H9 (cell line): Measurements from ENCODE around the gene IMP3. TPM values are rescaled to one million over a fixed set of nuclear protein-coding genes. Genes with fewer than 3 reads are reported as not detected.

Experiments
- DNase-seq: peaks from one replicate; pipeline ENCODE4 v3.0.0-alpha.2; 2017
- H2AFZ ChIP-seq: one replicate; pipeline ENCODE4 v1.6.1; 2013; ENCODE audit warnings: mild to moderate bottlenecking, low read length, control low read depth, moderate library complexity
- H2AK5ac ChIP-seq: 2 replicates; pipeline ENCODE4 v1.6.1; 2013; ENCODE audit warnings: low read length, control low read depth, mixed read lengths; ENCODE audit not compliant: insufficient read length
- H2BK120ac ChIP-seq: one replicate; pipeline ENCODE4 v1.6.1; 2013; ENCODE audit warnings: low read depth, mild to moderate bottlenecking, low read length, control low read depth, inconsistent platforms; ENCODE audit not compliant: poor library complexity, severe bottlenecking
- H2BK12ac ChIP-seq: 2 replicates; pipeline ENCODE4 v1.6.1; 2013; ENCODE audit warnings: low read length, control low read depth, mixed read lengths, low read depth; ENCODE audit not compliant: insufficient read length
- H2BK15ac ChIP-seq: 2 replicates; pipeline ENCODE4 v1.6.1; 2013; ENCODE audit warnings: low read depth, low read length, control low read depth
- H2BK20ac ChIP-seq: one replicate; pipeline ENCODE4 v1.6.1; 2013; ENCODE audit warnings: low read depth, mild to moderate bottlenecking, low read length, control low read depth, inconsistent platforms; ENCODE audit not compliant: poor library complexity, severe bottlenecking
- H2BK5ac ChIP-seq: 2 replicates; pipeline ENCODE4 v1.6.1; 2013; ENCODE audit warnings: low read length, control low read depth, mixed read lengths; ENCODE audit not compliant: insufficient read length
- H3K14ac ChIP-seq: 2 replicates; pipeline ENCODE4 v1.6.1; 2013; ENCODE audit warnings: low read length, control low read depth; ENCODE audit not compliant: insufficient read depth
- H3K18ac ChIP-seq: 2 replicates; pipeline ENCODE4 v1.6.1; 2013; ENCODE audit warnings: low read depth, mild to moderate bottlenecking, mixed read lengths, low read length, control low read depth; ENCODE audit not compliant: insufficient read length
- H3K23ac ChIP-seq: 2 replicates; pipeline ENCODE4 v1.6.1; 2013; ENCODE audit warnings: low read length, control low read depth, mixed read lengths, low read depth; ENCODE audit not compliant: insufficient read length
- H3K23me2 ChIP-seq: 2 replicates; pipeline ENCODE4 v1.6.1; 2013; ENCODE audit warnings: low read depth, mild to moderate bottlenecking, mixed read lengths, low read length, control low read depth; ENCODE audit not compliant: insufficient read length, poor library complexity, severe bottlenecking
- H3K27ac ChIP-seq: 2 replicates; pipeline ENCODE4 v1.5.1; 2013; ENCODE audit warnings: low read length, control low read depth, mixed read lengths, low read depth; ENCODE audit not compliant: insufficient read length
- H3K27me3 ChIP-seq: 2 replicates; pipeline ENCODE4 v1.6.1; 2013; ENCODE audit warnings: low read length, control low read depth, inconsistent platforms; ENCODE audit not compliant: insufficient read depth
- H3K4ac ChIP-seq: 2 replicates; pipeline ENCODE4 v1.6.1; 2013; ENCODE audit warnings: low read depth, mild to moderate bottlenecking, control low read depth, inconsistent platforms, low read length, moderate library complexity
- H3K4me1 ChIP-seq: 2 replicates; pipeline ENCODE4 v1.6.1; 2013; ENCODE audit warnings: low read length, control low read depth, inconsistent platforms; ENCODE audit not compliant: insufficient read depth
- H3K4me2 ChIP-seq: 2 replicates; pipeline ENCODE4 v1.6.1; 2013; ENCODE audit warnings: low read length, control low read depth, mixed read lengths; ENCODE audit not compliant: insufficient read length, insufficient read depth
- H3K56ac ChIP-seq: 2 replicates; pipeline ENCODE4 v1.6.1; 2013; ENCODE audit warnings: low read depth, mild to moderate bottlenecking, mixed read lengths, low read length, control low read depth; ENCODE audit not compliant: insufficient read length
- H3K79me1 ChIP-seq: 2 replicates; pipeline ENCODE4 v1.6.1; 2013; ENCODE audit warnings: low read depth, mild to moderate bottlenecking, moderate library complexity, low read length, control low read depth, inconsistent platforms; ENCODE audit not compliant: insufficient read depth, poor library complexity, severe bottlenecking
- H3K79me2 ChIP-seq: 2 replicates; pipeline ENCODE4 v1.6.1; 2013; ENCODE audit warnings: low read length, control low read depth, inconsistent platforms; ENCODE audit not compliant: insufficient read depth
- H3K9ac ChIP-seq: 2 replicates; pipeline ENCODE4 v1.6.1; 2013; ENCODE audit warnings: low read length, control low read depth, mixed read lengths; ENCODE audit not compliant: insufficient read length; ENCODE audit errors: extremely low read depth
- H3K9me3 ChIP-seq: one replicate; pipeline ENCODE4 v1.6.1; 2013; ENCODE audit warnings: low read depth, low read length, inconsistent platforms; ENCODE audit not compliant: control insufficient read depth
- H3T11ph ChIP-seq: one replicate; pipeline ENCODE4 v1.6.1; 2013; ENCODE audit warnings: mild to moderate bottlenecking, low read length, control low read depth, inconsistent platforms
- H4K20me1 ChIP-seq: one replicate; pipeline ENCODE4 v1.6.1; 2013; ENCODE audit not compliant: control insufficient read depth, insufficient read length, insufficient read depth
- H4K5ac ChIP-seq: 2 replicates; pipeline ENCODE4 v1.6.1; 2013; ENCODE audit warnings: low read depth, mild to moderate bottlenecking, mixed read lengths, low read length, control low read depth; ENCODE audit not compliant: insufficient read length
- H4K8ac ChIP-seq: replicated peaks from 2 replicates; pipeline ENCODE4 v1.6.1; 2013; ENCODE audit warnings: low read length, control low read depth, mixed read lengths, low read depth; ENCODE audit not compliant: insufficient read length
- H4K91ac ChIP-seq: 2 replicates; pipeline ENCODE4 v1.6.1; 2013; ENCODE audit warnings: low read depth, mild to moderate bottlenecking, moderate library complexity, mixed read lengths, low read length, control low read depth; ENCODE audit not compliant: insufficient read length
- H3K27ac Mint-ChIP-seq, 3 experiments: 2 replicates in 2 of 3; 3 replicates in 1 of 3; pipeline ENCODE4 v1.8.0; 2020 to 2021; ENCODE audit warnings: mixed read lengths in 3 of 3, mild to moderate bottlenecking in 1 of 3, moderate library complexity in 1 of 3
- H3K27me3 Mint-ChIP-seq: 2 replicates; pipeline ENCODE4 v1.8.0; 2021; ENCODE audit warnings: low read depth, mild to moderate bottlenecking, moderate library complexity, mixed read lengths
- H3K36me3 Mint-ChIP-seq, 3 experiments: 2 replicates in 2 of 3; 3 replicates in 1 of 3; pipeline ENCODE4 v1.8.0; 2020 to 2021; ENCODE audit warnings: low read depth in 3 of 3, mixed read lengths in 3 of 3; ENCODE audit not compliant: insufficient read depth in 1 of 3
- H3K4me1 Mint-ChIP-seq, 2 experiments: 2 replicates each; pipeline ENCODE4 v1.8.0; 2020; ENCODE audit warnings: mixed read lengths in 2 of 2
- H3K4me3 Mint-ChIP-seq, 2 experiments: 2 replicates in 1 of 2; 3 replicates in 1 of 2; pipeline ENCODE4 v1.8.0; 2020 to 2021; ENCODE audit warnings: mild to moderate bottlenecking in 2 of 2, mixed read lengths in 2 of 2, moderate library complexity in 1 of 2
- H3K9me3 Mint-ChIP-seq, 2 experiments: 2 replicates in 1 of 2; 3 replicates in 1 of 2; pipeline ENCODE4 v1.8.0; 2020; ENCODE audit warnings: mild to moderate bottlenecking in 2 of 2, mixed read lengths in 2 of 2, moderate library complexity in 1 of 2
- WGBS: extraction: QIAGEN DNeasy Blood & Tissue Kit; methylation state at CpG from one replicate; pipeline ENCODE4 v1.1.7; 2013; ENCODE audit warnings: missing lambda C conversion rate, low lambda C conversion rate, mixed read lengths; ENCODE audit not compliant: insufficient read length; ENCODE audit errors: extremely low coverage; 5-methylcytosine and 5-hydroxymethylcytosine counted together
- total RNA-seq: library from RNA; stranded (reverse); gene quantifications from 2 replicates; pipeline ENCODE4 v1.2.1, GENCODE V29; 2021
- TF ChIP-seq, protein P1 (sequence below): fragments of 200-600 bp; sonication (generic); conservative IDR thresholded peaks from 3 replicates; pipeline ENCODE4 v1.8.0; 2021; ENCODE audit warnings: antibody characterized with exemption, mild to moderate bottlenecking

The IMP3 gene
- total RNA-seq, 1 experiment from 2014 or later, result 97.9 TPM

- TF ChIP-seq, protein P1, sequence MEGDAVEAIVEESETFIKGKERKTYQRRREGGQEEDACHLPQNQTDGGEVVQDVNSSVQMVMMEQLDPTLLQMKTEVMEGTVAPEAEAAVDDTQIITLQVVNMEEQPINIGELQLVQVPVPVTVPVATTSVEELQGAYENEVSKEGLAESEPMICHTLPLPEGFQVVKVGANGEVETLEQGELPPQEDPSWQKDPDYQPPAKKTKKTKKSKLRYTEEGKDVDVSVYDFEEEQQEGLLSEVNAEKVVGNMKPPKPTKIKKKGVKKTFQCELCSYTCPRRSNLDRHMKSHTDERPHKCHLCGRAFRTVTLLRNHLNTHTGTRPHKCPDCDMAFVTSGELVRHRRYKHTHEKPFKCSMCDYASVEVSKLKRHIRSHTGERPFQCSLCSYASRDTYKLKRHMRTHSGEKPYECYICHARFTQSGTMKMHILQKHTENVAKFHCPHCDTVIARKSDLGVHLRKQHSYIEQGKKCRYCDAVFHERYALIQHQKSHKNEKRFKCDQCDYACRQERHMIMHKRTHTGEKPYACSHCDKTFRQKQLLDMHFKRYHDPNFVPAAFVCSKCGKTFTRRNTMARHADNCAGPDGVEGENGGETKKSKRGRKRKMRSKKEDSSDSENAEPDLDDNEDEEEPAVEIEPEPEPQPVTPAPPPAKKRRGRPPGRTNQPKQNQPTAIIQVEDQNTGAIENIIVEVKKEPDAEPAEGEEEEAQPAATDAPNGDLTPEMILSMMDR, result no peak
- Histone ChIP-seq H3K18ac (no peak overlapping the region), H2BK5ac (no peak overlapping the region), H3K4me1 (peaks cover 8% of the 10 kb centered on the region; the same call in 1 of the 2 replicates), H4K91ac (no peak overlapping the region), H3K9me3 (no peaks in the 10 kb centered on the region), H3K79me2 (no peaks in the 10 kb centered on the region), H3K4me2 (no peak overlapping the region), H3K23ac (no peak overlapping the region), H3K27ac (no peak overlapping the region), H3K27me3 (no peaks in the 10 kb centered on the region), H3T11ph (no peak overlapping the region), H3K56ac (no peak overlapping the region), H3K79me1 (no peaks in the 10 kb centered on the region), H3K14ac (no peak overlapping the region), H2BK15ac (no peak overlapping the region), H3K23me2 (no peaks in the 10 kb centered on the region), H3K4ac (no peak overlapping the region), H4K5ac (no peak overlapping the region), H2BK20ac (no peak overlapping the region), H2AFZ (no peak overlapping the region), H3K9ac (no peak overlapping the region), H2BK12ac (no peak overlapping the region), H4K20me1 (no peaks in the 10 kb centered on the region), H4K8ac (no peak overlapping the region), H2BK120ac (no peak overlapping the region), H2AK5ac (no peak overlapping the region)
- Mint-ChIP-seq H3K4me3 (no peak overlapping the region), H3K9me3 (no peaks in the 10 kb centered on the region), H3K36me3 (no peaks in the 10 kb centered on the region; a peak in 1 of 7 replicates), H3K4me1 (peaks cover 26 to 41% of the 10 kb centered on the region in 2 experiments), H3K27me3 (peaks cover 5% of the 10 kb centered on the region), H3K27ac (no peak overlapping the region)
- DNase-seq, result no peak
- WGBS, result no CpG with 5 or more reads among the region's 30 CpGs
These were observed 36.9 kb upstream of the IMP3 start for GRCh38 chr15:75676688-75677464.
